ENCODE data around the gene DDX56. TPM values are rescaled to one million over a fixed set of nuclear protein-coding genes. Genes with fewer than 3 reads are reported as not detected.
A peak's percentile ranks its signal among the peaks of the same experiment; 100 is the strongest.

DDX56 gene
- total and polyA plus RNA-seq, 9 of the 15 experiments (the other 6 are each of a cell fraction or from before 2014, with no cell fraction given) = 33.0 to 145 (median 102) TPM

- TF ChIP-seq KLF10 (CRISPR knock-in tag; IDR thresholded peaks at IDR 0.05) = no peak
Measured at GRCh38 chr7:44537442-44537841, 36.3 kb downstream of the DDX56 start (continued).

DNA sequence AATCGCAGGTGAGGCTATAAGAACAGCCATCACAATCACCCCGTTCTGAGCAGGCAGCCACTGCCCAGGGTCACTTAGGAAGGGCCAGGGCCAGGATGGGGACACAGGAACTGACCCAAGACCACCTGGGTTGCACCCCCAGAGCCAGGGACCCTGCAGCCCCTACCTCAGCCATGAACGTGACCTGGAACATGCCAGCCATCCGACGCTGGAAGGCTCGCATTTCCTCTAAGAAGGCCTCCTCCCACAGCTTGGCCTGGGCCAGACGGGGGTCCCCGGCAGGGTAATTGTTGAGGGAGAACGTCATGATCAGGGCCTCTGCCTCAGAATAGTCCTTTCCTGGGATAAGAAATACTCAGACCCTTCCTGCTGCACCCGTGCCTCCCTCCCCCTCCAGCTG lies 37.6 kb downstream of the DDX56 start:
- Histone ChIP-seq H3K27ac (ENCODE audit: extremely low read depth, low read depth, low read length) (no peak overlapping the region), H2AFZ (ENCODE audit: low read depth, low read length) (no peak overlapping the region), H3K4me1 (replicated peaks in 1 of 2; ENCODE audit: control insufficient read depth in 2 of 2, insufficient read depth in 2 of 2, low read length in 2 of 2) (peaks cover 0 to 50% of the 10 kb centered on the region in 2 experiments; a peak in 2 of 5 replicates), H3K27me3 (ENCODE audit: control insufficient read depth in 2 of 2, insufficient read depth in 2 of 2, low read length in 2 of 2) (no peaks in the 10 kb centered on the region), H3K79me2 (ENCODE audit: control insufficient read depth, insufficient read depth, low read length) (no peaks in the 10 kb centered on the region), H3K4me2 (ENCODE audit: insufficient read depth, low read length) (no peak overlapping the region), H4K20me1 (replicated peaks; ENCODE audit: control insufficient read depth, insufficient read depth, low read length) (no peaks in the 10 kb centered on the region), H3K9me1 (ENCODE audit: control insufficient read depth, insufficient read depth, low read length) (no peaks in the 10 kb centered on the region), H3K4me3 (no peak overlapping the region), H3K9ac (ENCODE audit: insufficient read depth in 1 of 2, low read depth in 2 of 2, low read length in 2 of 2) (peak overlapping the region in 1 of 2 experiments; percentile 65; a peak in 2 of 4 replicates), H3K36me3 (ENCODE audit: control insufficient read depth, insufficient read depth, low read length) (no peaks in the 10 kb centered on the region), H3K9me3 (replicated peaks; ENCODE audit: control insufficient read depth, insufficient read depth, low read depth, low read length) (no peaks in the 10 kb centered on the region)
- intact Hi-C loops (cut with micrococcal nuclease) (no loop called here), in situ Hi-C loops (cut with MboI) (no loop called here)
- ATAC-seq (no peak), FAIRE-seq (no peak), DNase-seq (ENCODE audit: extremely low read depth in 1 of 4, low spot score in 3 of 4) (peak in 1 of 4 experiments; percentile 3)
- 46% methylated on average over 9 of the region's 10 CpGs for WGBS (ENCODE audit: insufficient coverage, low coverage, missing lambda C conversion rate)
- no peak for TF ChIP-seq KLF16 (IDR thresholded peaks at IDR 0.05)
- TF ChIP-seq ZBTB26 (CRISPR knock-in tag; IDR thresholded peaks at IDR 0.05) = no peak
- TF ChIP-seq ZSCAN29 (IDR thresholded peaks at IDR 0.05) = no peak
- no peak for TF ChIP-seq CBX3 (IDR thresholded peaks at IDR 0.05; ENCODE audit: borderline replicate concordance in 1 of 2, low read length in 2 of 2)
- TF ChIP-seq, protein P1, sequence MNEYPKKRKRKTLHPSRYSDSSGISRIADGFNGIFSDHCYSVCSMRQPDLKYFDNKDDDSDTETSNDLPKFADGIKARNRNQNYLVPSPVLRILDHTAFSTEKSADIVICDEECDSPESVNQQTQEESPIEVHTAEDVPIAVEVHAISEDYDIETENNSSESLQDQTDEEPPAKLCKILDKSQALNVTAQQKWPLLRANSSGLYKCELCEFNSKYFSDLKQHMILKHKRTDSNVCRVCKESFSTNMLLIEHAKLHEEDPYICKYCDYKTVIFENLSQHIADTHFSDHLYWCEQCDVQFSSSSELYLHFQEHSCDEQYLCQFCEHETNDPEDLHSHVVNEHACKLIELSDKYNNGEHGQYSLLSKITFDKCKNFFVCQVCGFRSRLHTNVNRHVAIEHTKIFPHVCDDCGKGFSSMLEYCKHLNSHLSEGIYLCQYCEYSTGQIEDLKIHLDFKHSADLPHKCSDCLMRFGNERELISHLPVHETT (CRISPR knock-in tag; conservative IDR thresholded peaks at IDR 0.05 in 1 of 2, IDR thresholded peaks at IDR 0.05 in 1 of 2) = no peak
- TF ChIP-seq BCOR (IDR thresholded peaks at IDR 0.05) = no peak
- TF ChIP-seq, protein P2, sequence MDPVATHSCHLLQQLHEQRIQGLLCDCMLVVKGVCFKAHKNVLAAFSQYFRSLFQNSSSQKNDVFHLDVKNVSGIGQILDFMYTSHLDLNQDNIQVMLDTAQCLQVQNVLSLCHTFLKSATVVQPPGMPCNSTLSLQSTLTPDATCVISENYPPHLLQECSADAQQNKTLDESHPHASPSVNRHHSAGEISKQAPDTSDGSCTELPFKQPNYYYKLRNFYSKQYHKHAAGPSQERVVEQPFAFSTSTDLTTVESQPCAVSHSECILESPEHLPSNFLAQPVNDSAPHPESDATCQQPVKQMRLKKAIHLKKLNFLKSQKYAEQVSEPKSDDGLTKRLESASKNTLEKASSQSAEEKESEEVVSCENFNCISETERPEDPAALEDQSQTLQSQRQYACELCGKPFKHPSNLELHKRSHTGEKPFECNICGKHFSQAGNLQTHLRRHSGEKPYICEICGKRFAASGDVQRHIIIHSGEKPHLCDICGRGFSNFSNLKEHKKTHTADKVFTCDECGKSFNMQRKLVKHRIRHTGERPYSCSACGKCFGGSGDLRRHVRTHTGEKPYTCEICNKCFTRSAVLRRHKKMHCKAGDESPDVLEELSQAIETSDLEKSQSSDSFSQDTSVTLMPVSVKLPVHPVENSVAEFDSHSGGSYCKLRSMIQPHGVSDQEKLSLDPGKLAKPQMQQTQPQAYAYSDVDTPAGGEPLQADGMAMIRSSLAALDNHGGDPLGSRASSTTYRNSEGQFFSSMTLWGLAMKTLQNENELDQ (CRISPR knock-in tag; IDR thresholded peaks at IDR 0.05; ENCODE audit: borderline replicate concordance) = no peak
- no TSS peak for BruUV-seq (replicated peaks)
- ChIA-PET POLR2A (interaction anchor here (0.6 to 0.7 kb wide), 3 partner anchors 13 to 69 kb away, joined by 3 read pairs; no protein-coding TSS in a partner anchor), CTCF (ENCODE audit: low intra/inter-chr PET ratio) (no interaction called here)
